GM12873 (cell line): ENCODE results near the gene ASTN1.

Experiments
- CTCF ChIP-seq: IDR thresholded peaks from 2 replicates; pipeline ENCODE4 v1.5.1; 2012; ENCODE audit warnings: low read depth, mild to moderate bottlenecking, moderate library complexity, low read length, control low read depth; ENCODE audit not compliant: insufficient read depth; ENCODE audit errors: missing control alignments

The ASTN1 gene

GRCh38 chr1:177126267-177126666, 38.2 kb downstream of the ASTN1 start:
- no peak for TF ChIP-seq CTCF

- TF ChIP-seq CTCF, result no peak
Measured at GRCh38 chr1:177124577-177125278, 39.8 kb downstream of the ASTN1 start.

- no peak for TF ChIP-seq CTCF
Measured at GRCh38 chr1:177122461-177123251, 41.9 kb downstream of the ASTN1 start.

GRCh38 chr1:177119311-177119710, 45.2 kb downstream of the ASTN1 start:
- TF ChIP-seq CTCF, result no peak

- TF ChIP-seq CTCF, result no peak
Measured at GRCh38 chr1:177118901-177119300, 45.6 kb downstream of the ASTN1 start.

GRCh38 chr1:177116941-177117340, 47.6 kb downstream of the ASTN1 start:
- TF ChIP-seq CTCF, result no peak

GRCh38 chr1:177106614-177107365, 57.7 kb downstream of the ASTN1 start:
- TF ChIP-seq CTCF, result no peak
